Measurements from ENCODE around the gene MCF2L2.
A peak's percentile ranks its signal among the peaks of the same experiment; 100 is the strongest.

Gene MCF2L2

GRCh38 chr3:183255348-183255730, 173.1 kb downstream of the MCF2L2 start:
- in situ Hi-C loops (cut with MboI; ENCODE audit: low pct_unique_long_range_greater_than_20kb, low sequenced_read_pairs, unreplicated experiment): no loop called here
- DNase-seq (ENCODE audit: low spot score): no peak
- no peak for TF ChIP-seq CTCF (IDR thresholded peaks at IDR 0.05; ENCODE audit: extremely low read depth, insufficient read depth, missing control alignments)

- DNase-seq (ENCODE audit: low spot score): peak; percentile 39
- TF ChIP-seq CTCF (IDR thresholded peaks at IDR 0.05; ENCODE audit: extremely low read depth, insufficient read depth, missing control alignments): no peak
- in situ Hi-C loops (cut with MboI; ENCODE audit: low pct_unique_long_range_greater_than_20kb, low sequenced_read_pairs, unreplicated experiment): no loop called here
Observed at GRCh38 chr3:183254487-183255347, 173.7 kb downstream of the MCF2L2 start.

GRCh38 chr3:183253528-183254486, 174.6 kb downstream of the MCF2L2 start:
- in situ Hi-C loops (cut with MboI; ENCODE audit: low pct_unique_long_range_greater_than_20kb, low sequenced_read_pairs, unreplicated experiment): no loop called here
- peak; percentile 56 for DNase-seq (ENCODE audit: low spot score)
- TF ChIP-seq CTCF (IDR thresholded peaks at IDR 0.05; ENCODE audit: extremely low read depth, insufficient read depth, missing control alignments): peak; percentile 40

- in situ Hi-C loops (cut with MboI; ENCODE audit: low pct_unique_long_range_greater_than_20kb, low sequenced_read_pairs, unreplicated experiment): no loop called here
- no peak for TF ChIP-seq CTCF (IDR thresholded peaks at IDR 0.05; ENCODE audit: extremely low read depth, insufficient read depth, missing control alignments)
- DNase-seq (ENCODE audit: low spot score): no peak
Observed at GRCh38 chr3:183252973-183253527, 175.4 kb downstream of the MCF2L2 start, which contains the start of gene B3GNT5. B3GNT5 (plus strand) TSS chr3:183253253; CDS start chr3:183269799, 16,546 bp downstream.

- DNase-seq (ENCODE audit: low spot score): no peak
- no peak for TF ChIP-seq CTCF (IDR thresholded peaks at IDR 0.05; ENCODE audit: extremely low read depth, insufficient read depth, missing control alignments)
- in situ Hi-C loops (cut with MboI; ENCODE audit: low pct_unique_long_range_greater_than_20kb, low sequenced_read_pairs, unreplicated experiment): no loop called here
Observed at GRCh38 chr3:183252118-183252782, 176.2 kb downstream of the MCF2L2 start.
